Hematopoietic multipotent progenitor cell treated with erythropoietin and hydrocortisone succinate and interleukin-3 and kit ligand, for 15 days (in vitro differentiated cells): ENCODE measurements around the gene IGF1R.

Experiments used
- DNase-seq: peaks from one replicate; pipeline ENCODE4 v3.0.0-alpha.2; 2015; ENCODE audit warnings: low spot score

The IGF1R gene

GRCh38 chr15:98834976-98835375 is 186.6 kb downstream of the IGF1R start:
- no peak for DNase-seq

- no peak for DNase-seq
Observed at GRCh38 chr15:98835876-98836275, 187.5 kb downstream of the IGF1R start.

- DNase-seq = no peak
Observed at GRCh38 chr15:98838387-98839259, 190.3 kb downstream of the IGF1R start.

GRCh38 chr15:98840053-98840452 is 191.7 kb downstream of the IGF1R start:
- DNase-seq = no peak

GRCh38 chr15:98841419-98841970 is 193.2 kb downstream of the IGF1R start:
- DNase-seq = no peak

GRCh38 chr15:98842192-98842972 is 194.0 kb downstream of the IGF1R start:
- DNase-seq = no peak

GRCh38 chr15:98842973-98843285 is 194.6 kb downstream of the IGF1R start:
- DNase-seq = no peak

- no peak for DNase-seq
Observed at GRCh38 chr15:98843844-98844243, 195.5 kb downstream of the IGF1R start.

- no peak for DNase-seq
Observed at GRCh38 chr15:98844261-98844660, 195.9 kb downstream of the IGF1R start.

GRCh38 chr15:98845138-98845884 is 197.0 kb downstream of the IGF1R start:
- DNase-seq = no peak

- DNase-seq = peak; percentile 77
Observed at GRCh38 chr15:98850961-98851572, 202.7 kb downstream of the IGF1R start.

GRCh38 chr15:98853161-98853560 is 204.8 kb downstream of the IGF1R start:
- DNase-seq = peak; percentile 80

- no peak for DNase-seq
Observed at GRCh38 chr15:98853617-98854420, 205.5 kb downstream of the IGF1R start.

GRCh38 chr15:98854496-98854895 is 206.2 kb downstream of the IGF1R start:
- no peak for DNase-seq

GRCh38 chr15:98855067-98855814 is 206.9 kb downstream of the IGF1R start:
- DNase-seq = no peak

GRCh38 chr15:98855815-98856531 is 207.6 kb downstream of the IGF1R start:
- no peak for DNase-seq

- DNase-seq = no peak
Observed at GRCh38 chr15:98856532-98856907, 208.2 kb downstream of the IGF1R start.

- no peak for DNase-seq
Observed at GRCh38 chr15:98858610-98859023, 210.3 kb downstream of the IGF1R start.

GRCh38 chr15:98859149-98859548 is 210.8 kb downstream of the IGF1R start:
- no peak for DNase-seq
